ENCODE measurements around the gene TNIP2.

TNIP2 gene

GRCh38 chr4:2755821-2756690, at the start of gene TNIP2:
Gene TNIP2, minus strand, starts transcription at chr4:2756336. Its CDS starts 47 bp downstream, at chr4:2756289.
- DNase-seq = peak; percentile 40

GRCh38 chr4:2804973-2805501, 48.9 kb upstream of the TNIP2 start:
- DNase-seq = no peak

- no peak for DNase-seq
Measured at GRCh38 chr4:2804449-2804972, 48.4 kb upstream of the TNIP2 start.

- no peak for DNase-seq
Measured at GRCh38 chr4:2803624-2804448, 47.7 kb upstream of the TNIP2 start.

GRCh38 chr4:2802618-2803531, 46.7 kb upstream of the TNIP2 start:
- no peak for DNase-seq

GRCh38 chr4:2800691-2801596, 44.8 kb upstream of the TNIP2 start:
- DNase-seq = no peak

- no peak for DNase-seq
Measured at GRCh38 chr4:2799971-2800690, 44.0 kb upstream of the TNIP2 start.

- DNase-seq = no peak
Measured at GRCh38 chr4:2799224-2799911, 43.2 kb upstream of the TNIP2 start.

GRCh38 chr4:2798399-2799223, 42.5 kb upstream of the TNIP2 start:
- DNase-seq = no peak

- no peak for DNase-seq
Measured at GRCh38 chr4:2797545-2798305, 41.6 kb upstream of the TNIP2 start.

- no peak for DNase-seq
Measured at GRCh38 chr4:2796849-2797544, 40.9 kb upstream of the TNIP2 start.

- no peak for DNase-seq
Measured at GRCh38 chr4:2795893-2796848, 40.0 kb upstream of the TNIP2 start.

- no peak for DNase-seq
Measured at GRCh38 chr4:2795300-2795892, 39.3 kb upstream of the TNIP2 start.

- DNase-seq = no peak
Measured at GRCh38 chr4:2794486-2795299, 38.6 kb upstream of the TNIP2 start.

Data from NCI-H2107 (cell line).